SK-N-SH (cell line): ENCODE data around the gene DCAF10. TPM values are rescaled to one million over a fixed set of nuclear protein-coding genes. Genes with fewer than 3 reads are reported as not detected.

Experiments
- CTCF ChIA-PET: fragments of 300-600, 350-600 bp; formaldehyde crosslinking; extraction: SDS; loops from one replicate; lab custom pipeline; 2021; lab: Yijun Ruan, JAX
- POLR2A ChIA-PET: fragments of 350-600 bp; sonication (Branson Sonifier 250); formaldehyde crosslinking; extraction: SDS; loops from one replicate; lab custom pipeline; 2020; ENCODE audit warnings: antibody characterized with exemption, inconsistent platforms; lab: Yijun Ruan, JAX
- DNase-seq: peaks from one replicate; pipeline ENCODE4 v3.0.0; 2012
- H2AFZ ChIP-seq: fragments of 200-600 bp; sonication (generic); 2 replicates; pipeline ENCODE4 v1.8.1; 2016; ENCODE audit warnings: antibody characterized with exemption, mild to moderate bottlenecking, low read depth
- H3F3A ChIP-seq: fragments of 200-600 bp; sonication (generic); replicated peaks from 2 replicates; pipeline ENCODE3; 2016; ENCODE audit warnings: antibody characterized with exemption, mild to moderate bottlenecking; ENCODE audit not compliant: insufficient read depth
- H3K27ac ChIP-seq, 2 experiments: fragments of 200-500 bp in 1 of 2; fragments of 200-600 bp in 1 of 2; sonication (Bioruptor generic) in 1 of 2; sonication (generic), shearing (Covaris generic) in 1 of 2; 2 replicates each; pipeline versions ENCODE4 v1.5.1 to v1.6.1; 2014 to 2016; ENCODE audit warnings: low read depth in 2 of 2, inconsistent platforms in 1 of 2, low read length in 1 of 2, mild to moderate bottlenecking in 1 of 2, mixed read lengths in 1 of 2
- H3K27me3 ChIP-seq: fragments of 200-600 bp; sonication (generic), shearing (Covaris generic); 2 replicates; pipeline ENCODE4 v1.6.1; 2016; ENCODE audit warnings: mixed run types; ENCODE audit not compliant: insufficient read depth
- H3K36me3 ChIP-seq, 2 experiments: fragments of 200-500 bp in 1 of 2; fragments of 200-600 bp in 1 of 2; sonication (Bioruptor generic) in 1 of 2; sonication (generic) in 1 of 2; replicated peaks in 1 of 2; 2 replicates each; pipeline versions ENCODE3 to v1.5.1; 2014 to 2016; ENCODE audit warnings: low read length in 1 of 2, mild to moderate bottlenecking in 1 of 2; ENCODE audit not compliant: insufficient read depth in 2 of 2, control insufficient read depth in 1 of 2
- H3K4me1 ChIP-seq, 2 experiments: fragments of 200-500 bp in 1 of 2; fragments of 200-600 bp in 1 of 2; sonication (Bioruptor generic) in 1 of 2; sonication (generic), shearing (Covaris generic) in 1 of 2; 2 replicates each; pipeline versions ENCODE4 v1.5.1 to v1.6.1; 2014 to 2016; ENCODE audit warnings: low read depth in 1 of 2, low read length in 1 of 2, mixed run types in 1 of 2; ENCODE audit not compliant: insufficient read depth in 2 of 2, control insufficient read depth in 1 of 2
- H3K4me2 ChIP-seq: fragments of 200-600 bp; sonication (generic), shearing (Covaris generic); 2 replicates; pipeline ENCODE4 v1.6.1; 2017; ENCODE audit warnings: mixed run types
- H3K4me3 ChIP-seq, 2 experiments: fragments of 200-500 bp in 1 of 2; fragments of 200-600 bp in 1 of 2; sonication (Bioruptor generic) in 1 of 2; sonication (generic), shearing (Covaris generic) in 1 of 2; 2 replicates each; pipeline versions ENCODE4 v1.5.1 to v1.8.1; 2014 to 2016; ENCODE audit warnings: low read depth in 2 of 2, inconsistent platforms in 1 of 2, low read length in 1 of 2, mild to moderate bottlenecking in 1 of 2, mixed read lengths in 1 of 2, moderate library complexity in 1 of 2
- H3K79me2 ChIP-seq: fragments of 200-600 bp; sonication (generic); 2 replicates; pipeline ENCODE4 v1.8.1; 2017; ENCODE audit warnings: mild to moderate bottlenecking; ENCODE audit not compliant: insufficient read depth
- H3K9ac ChIP-seq: fragments of 200-600 bp; sonication (generic); 2 replicates; pipeline ENCODE4 v1.6.1; 2017; ENCODE audit warnings: mixed run types
- H3K9me2 ChIP-seq: fragments of 200-600 bp; sonication (generic); 2 replicates; pipeline ENCODE4 v1.6.1; 2017; ENCODE audit warnings: mixed run types
- H3K9me3 ChIP-seq: fragments of 200-600 bp; sonication (generic); 2 replicates; pipeline ENCODE4 v1.6.1; 2017; ENCODE audit warnings: mixed run types, mild to moderate bottlenecking, moderate library complexity
- H4K20me1 ChIP-seq: fragments of 200-600 bp; sonication (generic); 2 replicates; pipeline ENCODE4 v1.6.1; 2017; ENCODE audit warnings: mild to moderate bottlenecking, mixed run types; ENCODE audit not compliant: insufficient read depth
- CTCF ChIP-seq: fragments of 200-600 bp; sonication (generic); IDR thresholded peaks from 2 replicates; pipeline ENCODE4 v1.6.1; 2017; ENCODE audit warnings: antibody characterized with exemption, mild to moderate bottlenecking, moderate library complexity
- EP300 ChIP-seq, 2 experiments: IDR thresholded peaks; 2 replicates each; pipeline versions ENCODE4 v1.4.0 to v1.6.1; 2012; ENCODE audit warnings: borderline replicate concordance in 1 of 2, low read depth in 1 of 2, low read length in 1 of 2
- EZH2phosphoT487 ChIP-seq: fragments of 200-600 bp; sonication (generic); IDR thresholded peaks from 2 replicates; pipeline ENCODE4 v1.6.1; 2017; ENCODE audit warnings: low read depth, mixed run types, mild to moderate bottlenecking, antibody characterized with exemption, moderate library complexity, borderline replicate concordance
- FOXJ3 ChIP-seq: sonication (generic); formaldehyde crosslinking; IDR thresholded peaks from 2 replicates; pipeline ENCODE4 v1.5.1; 2020; ENCODE audit warnings: mild to moderate bottlenecking, missing genetic modification reagents
- FOXM1 ChIP-seq: IDR thresholded peaks from 2 replicates; pipeline ENCODE4 v1.4.0; 2012; ENCODE audit warnings: low read depth, mild to moderate bottlenecking
- GATA2 ChIP-seq: sonication (generic); formaldehyde crosslinking; IDR thresholded peaks from 2 replicates; pipeline ENCODE4 v1.5.0; 2020; ENCODE audit warnings: mild to moderate bottlenecking, missing genetic modification reagents
- MAX ChIP-seq: IDR thresholded peaks from 2 replicates; pipeline ENCODE4 v1.4.0; 2012; ENCODE audit warnings: low read depth
- MEF2A ChIP-seq: IDR thresholded peaks from 2 replicates; pipeline ENCODE4 v1.4.0; 2012; ENCODE audit warnings: low read depth, borderline replicate concordance
- MXI1 ChIP-seq: IDR thresholded peaks from 2 replicates; pipeline ENCODE4 v1.6.1; 2012; ENCODE audit warnings: mild to moderate bottlenecking, low read depth, low read length, improper control_type of control experiment
- NFIC ChIP-seq: IDR thresholded peaks from 2 replicates; pipeline ENCODE4 v1.4.0; 2012; ENCODE audit warnings: borderline replicate concordance
- POLR2AphosphoS5 ChIP-seq: IDR thresholded peaks from 2 replicates; pipeline ENCODE4 v1.6.1; 2012; ENCODE audit warnings: low read depth, low read length
- RAD21 ChIP-seq: IDR thresholded peaks from 2 replicates; pipeline ENCODE4 v1.6.1; 2012; ENCODE audit warnings: mild to moderate bottlenecking, low read length
- RCOR1 ChIP-seq: fragments of 150-350 bp; IDR thresholded peaks from 2 replicates; pipeline ENCODE4 v1.6.1; 2017; ENCODE audit warnings: antibody characterized with exemption, low read length
- RFX5 ChIP-seq: IDR thresholded peaks from 2 replicates; pipeline ENCODE4 v1.6.1; 2012; ENCODE audit warnings: mild to moderate bottlenecking, improper control_type of control experiment, low read length
- RXRA ChIP-seq: IDR thresholded peaks from 2 replicates; pipeline ENCODE4 v1.4.0; 2012; ENCODE audit warnings: low read depth, mild to moderate bottlenecking, borderline replicate concordance
- SMC3 ChIP-seq: IDR thresholded peaks from 2 replicates; pipeline ENCODE4 v1.6.1; 2012; ENCODE audit warnings: low read depth, low read length, improper control_type of control experiment
- TAF1 ChIP-seq: IDR thresholded peaks from 2 replicates; pipeline ENCODE4 v1.6.1; 2012; ENCODE audit warnings: low read depth, mild to moderate bottlenecking, low read length, moderate library complexity, borderline replicate concordance
- TEAD4 ChIP-seq: IDR thresholded peaks from 2 replicates; pipeline ENCODE4 v1.4.0; 2012; ENCODE audit warnings: mild to moderate bottlenecking, borderline replicate concordance; ENCODE audit not compliant: insufficient read depth
- WGBS: methylation state at CpG from one replicate; pipeline ENCODE4 v1.1.6; 2017; ENCODE audit warnings: low lambda C conversion rate; 5-methylcytosine and 5-hydroxymethylcytosine counted together
- polyA plus RNA-seq, 3 experiments: library from polyadenylated mRNA; depleted of rRNA; stranded (reverse); fragments of >200 nt; gene quantifications; 2 replicates each; pipeline ENCODE4 v1.2.3, GENCODE V29; 2012
- TF ChIP-seq, protein P1 (sequence below): fragments of 150-350 bp; IDR thresholded peaks from 2 replicates; pipeline ENCODE4 v1.6.1; 2017; ENCODE audit warnings: antibody characterized with exemption, low read length, low read depth, borderline replicate concordance
- TF ChIP-seq, protein P2 (sequence below): IDR thresholded peaks from 2 replicates; pipeline ENCODE4; 2012
- TF ChIP-seq, protein P3 (sequence below): IDR thresholded peaks from 2 replicates; pipeline ENCODE4 v1.4.0; 2012; ENCODE audit warnings: low read depth, borderline replicate concordance

Gene DCAF10
- polyA plus RNA-seq, 1 of the 3 experiments (the other 2 are of a cell fraction) = 11.8 TPM

DNA sequence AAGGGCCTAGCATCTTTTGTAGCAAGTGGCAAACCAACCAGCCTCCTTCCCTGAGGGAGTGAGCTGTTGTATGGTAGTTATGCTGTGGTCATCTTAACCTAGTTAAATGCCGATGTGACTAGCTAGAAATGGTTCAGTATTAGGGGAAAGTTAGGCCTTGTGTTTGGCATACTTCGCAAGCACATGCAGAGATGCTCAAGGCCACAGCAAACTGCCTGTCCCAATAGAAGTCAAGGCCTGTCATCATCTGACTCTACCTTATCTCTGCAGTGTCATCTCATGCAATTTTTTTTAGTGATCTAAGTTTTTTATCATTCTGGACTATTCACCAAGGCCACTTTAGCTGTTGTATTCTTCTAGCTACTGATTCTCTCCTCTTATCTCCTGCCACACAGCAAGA, 10.5 kb upstream of the DCAF10 start:
- ChIA-PET CTCF (interaction anchor here (1.3 to 1.4 kb wide), 2 partner anchors 10 to 41 kb away, joined by 4 to 5 read pairs; partner anchors contain the start of gene DCAF10), POLR2A (no interaction called here)
- H3K27ac ChIP-seq = no peak overlapping the region
- H3K27me3 ChIP-seq = no peaks in the 10 kb centered on the region
- DNase-seq = no peak
- H3F3A ChIP-seq = no peaks in the 10 kb centered on the region
- no peaks in the 10 kb centered on the region for H3K36me3 ChIP-seq
- WGBS = 95% methylated on average over 2 of the region's 2 CpGs
- TF ChIP-seq TEAD4 (no peak), EZH2phosphoT487 (no peak), GATA2 (no peak), CTCF (no peak), EP300 (IDR thresholded peaks at IDR 0.05; ENCODE audit: borderline replicate concordance in 1 of 2, low read depth in 1 of 2, low read length in 1 of 2) (no peak), RXRA (no peak), FOXJ3 (CRISPR knock-in tag) (no peak), MAX (no peak), RAD21 (no peak), MEF2A (no peak), RCOR1 (no peak), SMC3 (no peak)
- TF ChIP-seq, protein P1, sequence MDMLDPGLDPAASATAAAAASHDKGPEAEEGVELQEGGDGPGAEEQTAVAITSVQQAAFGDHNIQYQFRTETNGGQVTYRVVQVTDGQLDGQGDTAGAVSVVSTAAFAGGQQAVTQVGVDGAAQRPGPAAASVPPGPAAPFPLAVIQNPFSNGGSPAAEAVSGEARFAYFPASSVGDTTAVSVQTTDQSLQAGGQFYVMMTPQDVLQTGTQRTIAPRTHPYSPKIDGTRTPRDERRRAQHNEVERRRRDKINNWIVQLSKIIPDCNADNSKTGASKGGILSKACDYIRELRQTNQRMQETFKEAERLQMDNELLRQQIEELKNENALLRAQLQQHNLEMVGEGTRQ = no peak
- TF ChIP-seq, all 33 proteins: peak for 0
- Histone ChIP-seq H3K4me1 (peaks cover 0 to 4% of the 10 kb centered on the region in 2 experiments; a peak in 3 of 4 replicates), H3K4me3 (no peak overlapping the region), H3K9me3 (no peaks in the 10 kb centered on the region), H3K9ac (no peak overlapping the region), H3K9me2 (no peaks in the 10 kb centered on the region), H4K20me1 (no peaks in the 10 kb centered on the region), H3K79me2 (no peaks in the 10 kb centered on the region), H2AFZ (no peak overlapping the region), H3K4me2 (no peak overlapping the region)

GRCh38 chr9:37792122-37792521, 8.5 kb upstream of the DCAF10 start:
- no peak overlapping the region for H2AFZ ChIP-seq
- no peaks in the 10 kb centered on the region for H4K20me1 ChIP-seq
- CTCF ChIA-PET = no interaction called here
- TF ChIP-seq NFIC = no peak
- TF ChIP-seq RCOR1 = no peak
- TF ChIP-seq MXI1 = peak; percentile 21; the same call in 1 of the 2 replicates
- no peak for TF ChIP-seq POLR2AphosphoS5
- no peak for TF ChIP-seq CTCF
- TF ChIP-seq, protein P2, sequence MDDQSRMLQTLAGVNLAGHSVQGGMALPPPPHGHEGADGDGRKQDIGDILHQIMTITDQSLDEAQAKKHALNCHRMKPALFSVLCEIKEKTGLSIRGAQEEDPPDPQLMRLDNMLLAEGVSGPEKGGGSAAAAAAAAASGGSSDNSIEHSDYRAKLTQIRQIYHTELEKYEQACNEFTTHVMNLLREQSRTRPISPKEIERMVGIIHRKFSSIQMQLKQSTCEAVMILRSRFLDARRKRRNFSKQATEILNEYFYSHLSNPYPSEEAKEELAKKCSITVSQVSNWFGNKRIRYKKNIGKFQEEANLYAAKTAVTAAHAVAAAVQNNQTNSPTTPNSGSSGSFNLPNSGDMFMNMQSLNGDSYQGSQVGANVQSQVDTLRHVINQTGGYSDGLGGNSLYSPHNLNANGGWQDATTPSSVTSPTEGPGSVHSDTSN = no peak
- no peak for TF ChIP-seq EP300 (IDR thresholded peaks at IDR 0.05; ENCODE audit: borderline replicate concordance in 1 of 2, low read depth in 1 of 2, low read length in 1 of 2)
- TF ChIP-seq RXRA = no peak
- TF ChIP-seq FOXM1 = no peak
- no peak for TF ChIP-seq TAF1
- no peak for TF ChIP-seq RFX5
- TF ChIP-seq, protein P3, sequence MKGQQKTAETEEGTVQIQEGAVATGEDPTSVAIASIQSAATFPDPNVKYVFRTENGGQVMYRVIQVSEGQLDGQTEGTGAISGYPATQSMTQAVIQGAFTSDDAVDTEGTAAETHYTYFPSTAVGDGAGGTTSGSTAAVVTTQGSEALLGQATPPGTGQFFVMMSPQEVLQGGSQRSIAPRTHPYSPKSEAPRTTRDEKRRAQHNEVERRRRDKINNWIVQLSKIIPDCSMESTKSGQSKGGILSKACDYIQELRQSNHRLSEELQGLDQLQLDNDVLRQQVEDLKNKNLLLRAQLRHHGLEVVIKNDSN = no peak

More at GRCh38 chr9:37792122-37792521, 8.5 kb upstream of the DCAF10 start:
- Histone ChIP-seq H3K9me2 (no peaks in the 10 kb centered on the region), H3K4me2 (no peak overlapping the region), H3K79me2 (no peaks in the 10 kb centered on the region), H3K4me1 (peaks cover 0 to 2% of the 10 kb centered on the region in 2 experiments; a peak in 1 of 4 replicates), H3K4me3 (no peak overlapping the region), H3F3A (no peaks in the 10 kb centered on the region), H3K27ac (peak overlapping the region in 1 of 2 experiments; percentile 19; a peak in 1 of 4 replicates), H3K9ac (no peak overlapping the region), H3K27me3 (no peaks in the 10 kb centered on the region), H3K9me3 (no peaks in the 10 kb centered on the region), H3K36me3 (no peaks in the 10 kb centered on the region)
- peak; percentile 45 for DNase-seq
- WGBS = 39% methylated on average over 5 of the region's 5 CpGs
- POLR2A ChIA-PET = interaction anchor here (1.0 kb wide), 1 partner anchor 9 kb away, joined by 4 read pairs; the partner anchor contains the start of gene DCAF10
